Heart left ventricle (tissue), 13 donors: ENCODE data around the gene PALLD.

Experiments
- POLR2A ChIP-seq, 2 donors: fragments of 450-650 bp; IDR thresholded peaks; one replicate each; pipeline ENCODE4 v1.6.1; 2017; ENCODE audit warnings: antibody characterized with exemption in 2 of 2, mild to moderate bottlenecking in 2 of 2, moderate library complexity in 2 of 2
- TF ChIP-seq, protein P1 (sequence below), 12 donors: fragments of 200-600 bp; sonication (generic) in 4 of 12; IDR thresholded peaks; one replicate each; pipeline versions ENCODE4 v1.5.0 to v1.8.0; 2018 to 2022; ENCODE audit warnings: antibody characterized with exemption in 12 of 12, mild to moderate bottlenecking in 5 of 12
- donor health status: ischemic (EF 13 %, LVEDD 7.1; RV severe dilation, severe dysfunction).
- donor health status: DM: no; HTN: yes; CAD: no.
- donor health status: DM: no; HTN: no; CAD: no.
- donor health status: ischemic (EF 25% LVEDD 6.9; RV normal size, moderate dysfunction).
- donor health status: ischemic (EF 25% LVEDD 5.7; RV mildly dilated, moderate dysfunction).
- donor health status: ischemic (EF 35%, LVEDD 5.7; RV mildly dilated, moderate dysfunction).
- donor health status: nonischemic (EF 11% LVEDD 7.7; RV severe dilation, severe dysfunction).
- donor health status: DM: yes; HTN: yes; CAD: no.
- donor health status: PGD.
- donor health status: ischemic (EF 29% LVEDD 5.4; RV normal size, mild dysfunction).
- donor health status: nonischemic (EF 23%, LVEDD 6.1; RV moderate dilation, normal function).

DNA sequence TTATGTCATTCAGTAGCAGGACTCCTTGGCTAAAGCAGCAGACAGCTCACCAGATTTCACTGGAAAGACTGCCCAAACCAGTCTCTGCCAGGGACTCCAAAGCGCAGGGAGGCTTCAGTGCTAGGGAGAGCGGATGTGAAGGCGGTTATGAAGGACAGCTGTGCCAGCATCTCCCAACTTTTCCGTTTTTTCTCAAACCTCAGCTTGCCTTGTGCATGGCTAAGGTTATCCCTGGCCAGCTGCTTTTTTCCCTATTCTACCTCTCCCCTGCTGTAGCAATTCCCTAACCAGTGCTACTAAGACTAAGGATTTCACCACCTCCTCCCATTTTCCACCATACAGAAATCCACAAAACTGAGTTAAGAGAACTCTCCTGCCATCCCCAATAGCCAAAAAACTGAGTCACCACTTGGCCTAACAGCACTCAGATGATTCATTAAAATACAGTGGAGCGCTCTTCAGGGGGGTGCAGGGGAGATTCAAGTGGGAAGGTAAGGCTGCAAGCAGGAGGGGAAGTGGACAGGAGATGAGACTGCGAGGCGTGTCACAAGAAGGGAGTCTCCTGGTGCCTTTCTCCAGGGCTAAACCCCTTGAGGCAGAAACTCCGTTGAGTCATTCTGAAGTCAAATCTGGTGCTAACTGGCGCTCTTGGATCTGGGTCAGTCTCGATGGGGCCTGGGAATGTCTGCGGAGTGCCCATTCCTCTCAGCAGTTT is 90.7 kb downstream of the PALLD start:
- TF ChIP-seq, protein P1, sequence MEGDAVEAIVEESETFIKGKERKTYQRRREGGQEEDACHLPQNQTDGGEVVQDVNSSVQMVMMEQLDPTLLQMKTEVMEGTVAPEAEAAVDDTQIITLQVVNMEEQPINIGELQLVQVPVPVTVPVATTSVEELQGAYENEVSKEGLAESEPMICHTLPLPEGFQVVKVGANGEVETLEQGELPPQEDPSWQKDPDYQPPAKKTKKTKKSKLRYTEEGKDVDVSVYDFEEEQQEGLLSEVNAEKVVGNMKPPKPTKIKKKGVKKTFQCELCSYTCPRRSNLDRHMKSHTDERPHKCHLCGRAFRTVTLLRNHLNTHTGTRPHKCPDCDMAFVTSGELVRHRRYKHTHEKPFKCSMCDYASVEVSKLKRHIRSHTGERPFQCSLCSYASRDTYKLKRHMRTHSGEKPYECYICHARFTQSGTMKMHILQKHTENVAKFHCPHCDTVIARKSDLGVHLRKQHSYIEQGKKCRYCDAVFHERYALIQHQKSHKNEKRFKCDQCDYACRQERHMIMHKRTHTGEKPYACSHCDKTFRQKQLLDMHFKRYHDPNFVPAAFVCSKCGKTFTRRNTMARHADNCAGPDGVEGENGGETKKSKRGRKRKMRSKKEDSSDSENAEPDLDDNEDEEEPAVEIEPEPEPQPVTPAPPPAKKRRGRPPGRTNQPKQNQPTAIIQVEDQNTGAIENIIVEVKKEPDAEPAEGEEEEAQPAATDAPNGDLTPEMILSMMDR (IDR thresholded peaks at IDR 0.05), result no peak
- no peak for TF ChIP-seq POLR2A (IDR thresholded peaks at IDR 0.05)
